MM.1S (cell line): ENCODE results near the gene ITPRIPL1.

Experiments used
- DNase-seq: peaks from one replicate; pipeline ENCODE4 v3.0.0-alpha.2; 2015
- H2AFZ ChIP-seq: fragments of 300-600 bp; sonication (generic); 2 replicates; pipeline ENCODE4 v1.6.0; 2016; ENCODE audit warnings: antibody characterized with exemption, low read length
- H3F3A ChIP-seq: fragments of 300-600 bp; sonication (generic); 2 replicates; pipeline ENCODE4 v1.6.1; 2016; ENCODE audit warnings: mild to moderate bottlenecking, antibody characterized with exemption, low read length, moderate library complexity, mixed read lengths; ENCODE audit not compliant: insufficient read depth
- H3K27ac ChIP-seq: fragments of 300-600 bp; sonication (generic); 2 replicates; pipeline ENCODE4 v1.5.1; 2016; ENCODE audit warnings: mild to moderate bottlenecking, low read length
- H3K27me3 ChIP-seq: fragments of 300-600 bp; sonication (generic); replicated peaks from 2 replicates; pipeline ENCODE4 v1.6.0; 2016; ENCODE audit warnings: low read length; ENCODE audit not compliant: insufficient read depth
- H3K36me3 ChIP-seq: fragments of 300-600 bp; sonication (generic); replicated peaks from 2 replicates; pipeline ENCODE4 v1.6.1; 2016; ENCODE audit warnings: mild to moderate bottlenecking, low read length, mixed read lengths; ENCODE audit not compliant: insufficient read depth
- H3K4me1 ChIP-seq: fragments of 300-600 bp; sonication (generic); 2 replicates; pipeline ENCODE4 v1.6.1; 2016; ENCODE audit warnings: low read length, mixed read lengths
- H3K4me2 ChIP-seq: fragments of 300-600 bp; sonication (generic); 2 replicates; pipeline ENCODE4 v1.6.0; 2016; ENCODE audit warnings: low read depth, low read length
- H3K4me3 ChIP-seq: fragments of 300-600 bp; sonication (generic); 2 replicates; pipeline ENCODE4 v1.5.1; 2016; ENCODE audit warnings: low read length, mixed read lengths
- H3K79me2 ChIP-seq: fragments of 300-600 bp; sonication (generic); 2 replicates; pipeline ENCODE4 v1.6.1; 2016; ENCODE audit warnings: mixed run types, low read length, mixed read lengths
- H3K9ac ChIP-seq: fragments of 300-600 bp; sonication (generic); 2 replicates; pipeline ENCODE4 v1.6.1; 2016; ENCODE audit warnings: low read length, mixed read lengths
- H3K9me2 ChIP-seq: fragments of 300-600 bp; sonication (generic); replicated peaks from 2 replicates; pipeline ENCODE4 v1.6.1; 2016; ENCODE audit warnings: mild to moderate bottlenecking, low read length, mixed read lengths; ENCODE audit not compliant: insufficient read depth
- H3K9me3 ChIP-seq: fragments of 300-600 bp; sonication (generic); replicated peaks from 2 replicates; pipeline ENCODE4 v1.6.1; 2016; ENCODE audit warnings: mild to moderate bottlenecking, low read length, mixed read lengths; ENCODE audit not compliant: insufficient read depth
- H4K20me1 ChIP-seq: fragments of 300-600 bp; sonication (generic); 2 replicates; pipeline ENCODE4 v1.6.1; 2016; ENCODE audit warnings: mild to moderate bottlenecking, low read length, moderate library complexity, mixed read lengths; ENCODE audit not compliant: insufficient read depth
- EZH2 ChIP-seq: fragments of 300-600 bp; sonication (generic); optimal IDR thresholded peaks from 2 replicates; pipeline ENCODE3; 2017; ENCODE audit warnings: low read depth, mild to moderate bottlenecking, antibody characterized with exemption, low read length, mixed read lengths
- EZH2phosphoT487 ChIP-seq: fragments of 300-600 bp; sonication (generic); IDR thresholded peaks from 2 replicates; pipeline ENCODE4 v1.6.1; 2018; ENCODE audit warnings: antibody characterized with exemption, low read length
- TF ChIP-seq, protein P1 (sequence below): fragments of 300-600 bp; sonication (generic); IDR thresholded peaks from 2 replicates; pipeline ENCODE4 v1.5.1; 2016; ENCODE audit warnings: antibody characterized with exemption, low read length, mixed read lengths

ITPRIPL1 gene

DNA sequence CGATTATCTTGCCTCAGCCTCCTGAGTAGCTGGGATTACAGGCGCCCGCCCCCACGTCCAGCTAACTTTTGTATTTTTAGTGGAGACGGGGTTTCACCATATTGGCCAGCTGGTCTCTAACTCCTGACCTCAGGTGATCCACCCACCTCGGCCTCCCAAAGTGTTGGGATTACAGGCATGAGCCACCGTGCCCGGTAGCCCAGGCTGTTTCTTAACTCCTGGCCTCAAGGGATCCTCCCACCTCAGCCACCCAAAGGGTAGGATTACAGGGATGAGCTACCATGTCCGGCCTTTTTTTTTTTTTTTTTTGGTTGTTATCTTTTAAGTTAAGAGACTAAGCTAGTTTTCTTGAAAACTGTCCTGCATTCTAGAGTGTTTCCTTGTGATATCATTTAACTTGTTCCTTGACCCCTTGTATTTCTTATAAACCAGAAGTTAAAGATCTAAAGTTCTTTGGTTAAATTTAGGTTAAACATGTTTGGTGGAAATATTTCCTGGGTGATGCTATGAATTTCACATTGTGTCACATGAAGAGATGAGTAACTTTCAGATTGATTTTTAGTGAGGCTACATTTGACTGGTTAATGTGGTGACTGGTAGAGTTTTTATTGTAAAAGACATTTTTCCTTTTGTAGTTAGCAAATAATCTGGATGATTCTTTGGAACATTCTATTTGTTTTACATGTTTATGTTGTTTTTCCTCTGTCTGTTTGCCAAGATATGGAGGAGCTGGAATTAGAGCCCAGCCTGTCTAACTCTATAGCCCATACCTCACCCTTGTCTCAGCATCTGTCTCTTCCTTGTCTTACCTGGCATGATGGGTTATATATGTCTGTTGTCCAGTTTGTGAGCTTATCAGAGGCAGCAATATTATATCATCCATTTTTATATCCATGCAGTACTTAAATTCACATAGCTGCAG, 15.6 kb downstream of the ITPRIPL1 start:
- H3K36me3 ChIP-seq, result peaks cover 26% of the 10 kb centered on the region
- no peak overlapping the region for H3K4me3 ChIP-seq
- peaks cover 90% of the 10 kb centered on the region for H3K79me2 ChIP-seq
- TF ChIP-seq EZH2phosphoT487, result no peak
- TF ChIP-seq, protein P1, sequence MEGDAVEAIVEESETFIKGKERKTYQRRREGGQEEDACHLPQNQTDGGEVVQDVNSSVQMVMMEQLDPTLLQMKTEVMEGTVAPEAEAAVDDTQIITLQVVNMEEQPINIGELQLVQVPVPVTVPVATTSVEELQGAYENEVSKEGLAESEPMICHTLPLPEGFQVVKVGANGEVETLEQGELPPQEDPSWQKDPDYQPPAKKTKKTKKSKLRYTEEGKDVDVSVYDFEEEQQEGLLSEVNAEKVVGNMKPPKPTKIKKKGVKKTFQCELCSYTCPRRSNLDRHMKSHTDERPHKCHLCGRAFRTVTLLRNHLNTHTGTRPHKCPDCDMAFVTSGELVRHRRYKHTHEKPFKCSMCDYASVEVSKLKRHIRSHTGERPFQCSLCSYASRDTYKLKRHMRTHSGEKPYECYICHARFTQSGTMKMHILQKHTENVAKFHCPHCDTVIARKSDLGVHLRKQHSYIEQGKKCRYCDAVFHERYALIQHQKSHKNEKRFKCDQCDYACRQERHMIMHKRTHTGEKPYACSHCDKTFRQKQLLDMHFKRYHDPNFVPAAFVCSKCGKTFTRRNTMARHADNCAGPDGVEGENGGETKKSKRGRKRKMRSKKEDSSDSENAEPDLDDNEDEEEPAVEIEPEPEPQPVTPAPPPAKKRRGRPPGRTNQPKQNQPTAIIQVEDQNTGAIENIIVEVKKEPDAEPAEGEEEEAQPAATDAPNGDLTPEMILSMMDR, result no peak
- TF ChIP-seq EZH2, result no peak
- no peak overlapping the region for H3K27ac ChIP-seq
- no peak overlapping the region for H2AFZ ChIP-seq
- H3K4me1 ChIP-seq, result peaks cover 7% of the 10 kb centered on the region; the same call in 1 of the 2 replicates
- no peaks in the 10 kb centered on the region for H3F3A ChIP-seq
- H3K4me2 ChIP-seq, result no peak overlapping the region
- no peaks in the 10 kb centered on the region for H3K9me2 ChIP-seq
- no peaks in the 10 kb centered on the region for H3K27me3 ChIP-seq
- no peaks in the 10 kb centered on the region for H3K9me3 ChIP-seq
- DNase-seq, result no peak
- no peaks in the 10 kb centered on the region for H4K20me1 ChIP-seq
- no peak overlapping the region for H3K9ac ChIP-seq

DNA sequence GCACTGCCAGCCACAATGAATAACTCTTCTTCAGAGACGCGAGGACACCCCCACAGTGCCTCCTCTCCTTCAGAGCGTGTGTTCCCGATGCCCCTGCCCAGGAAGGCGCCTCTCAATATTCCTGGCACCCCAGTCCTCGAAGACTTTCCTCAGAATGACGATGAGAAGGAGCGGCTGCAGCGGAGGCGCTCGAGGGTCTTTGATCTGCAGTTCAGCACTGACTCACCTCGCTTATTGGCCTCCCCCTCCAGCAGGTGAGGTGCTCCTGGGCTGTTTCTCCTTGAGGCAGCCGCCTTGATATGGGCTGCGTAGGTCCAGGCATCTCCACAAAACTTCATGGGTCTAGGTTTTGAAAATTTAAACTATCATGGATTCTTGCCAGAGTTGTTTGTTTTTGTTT, 16.5 kb downstream of the ITPRIPL1 start:
- peaks cover 27% of the 10 kb centered on the region for H3K36me3 ChIP-seq
- no peaks in the 10 kb centered on the region for H3F3A ChIP-seq
- no peak overlapping the region for H2AFZ ChIP-seq
- no peak overlapping the region for H3K9ac ChIP-seq
- peaks cover 6% of the 10 kb centered on the region; the same call in 1 of the 2 replicates for H3K4me1 ChIP-seq
- H3K9me3 ChIP-seq, result no peaks in the 10 kb centered on the region
- H4K20me1 ChIP-seq, result no peaks in the 10 kb centered on the region
- DNase-seq, result no peak
- H3K27ac ChIP-seq, result no peak overlapping the region
- H3K27me3 ChIP-seq, result no peaks in the 10 kb centered on the region
- H3K4me2 ChIP-seq, result no peak overlapping the region
- no peaks in the 10 kb centered on the region for H3K9me2 ChIP-seq
- H3K4me3 ChIP-seq, result no peak overlapping the region
- TF ChIP-seq EZH2phosphoT487 (no peak), EZH2 (no peak)
- TF ChIP-seq, protein P1, result no peak
- H3K79me2 ChIP-seq, result peaks cover 90% of the 10 kb centered on the region

DNA sequence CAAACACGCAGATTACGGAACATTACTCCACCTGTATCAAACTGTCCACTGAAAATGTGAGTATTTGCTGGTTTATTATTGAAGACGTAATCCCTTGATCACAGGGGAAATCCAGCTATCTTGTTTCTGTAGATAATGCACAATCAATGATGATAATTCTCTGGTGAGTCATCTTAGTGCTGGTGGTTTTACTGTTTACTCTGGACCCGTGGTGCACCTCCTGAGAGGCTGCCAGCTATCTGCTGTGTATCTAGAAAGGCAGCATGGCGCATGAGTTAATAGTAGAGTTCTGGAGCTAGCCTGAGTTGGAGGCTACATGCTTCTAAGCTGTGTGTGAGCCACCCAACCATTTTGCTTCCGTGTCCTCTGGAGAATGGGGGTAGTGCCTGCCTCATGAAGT, 17.0 kb downstream of the ITPRIPL1 start:
- no peaks in the 10 kb centered on the region for H3K27me3 ChIP-seq
- no peaks in the 10 kb centered on the region for H3K9me2 ChIP-seq
- H3F3A ChIP-seq, result no peaks in the 10 kb centered on the region
- TF ChIP-seq EZH2phosphoT487, result no peak
- TF ChIP-seq, protein P1, result no peak
- TF ChIP-seq EZH2, result no peak
- no peak overlapping the region for H2AFZ ChIP-seq
- no peak overlapping the region for H3K4me3 ChIP-seq
- H3K36me3 ChIP-seq, result peaks cover 27% of the 10 kb centered on the region
- H3K4me2 ChIP-seq, result no peak overlapping the region
- no peak overlapping the region for H3K27ac ChIP-seq
- H3K9me3 ChIP-seq, result no peaks in the 10 kb centered on the region
- peaks cover 2% of the 10 kb centered on the region; the same call in 1 of the 2 replicates for H3K4me1 ChIP-seq
- H4K20me1 ChIP-seq, result no peaks in the 10 kb centered on the region
- DNase-seq, result no peak
- no peak overlapping the region for H3K9ac ChIP-seq
- H3K79me2 ChIP-seq, result peaks cover 85% of the 10 kb centered on the region
